Mesendoderm (in vitro differentiated cells): ENCODE results near the gene NEGR1. TPM values are rescaled to one million over a fixed set of nuclear protein-coding genes. Genes with fewer than 3 reads are reported as not detected.

Experiments
- small RNA-seq: library from polyadenylated mRNA; stranded (forward); fragments of <200 nt; extraction: miRNeasy Mini kit (QIAGEN cat#:217004); gene quantifications from one replicate; pipeline ENCODE3, GENCODE V24; 2013; ENCODE audit not compliant: insufficient read depth

The NEGR1 gene

Small RNA genes within 50 kb of the gene (small RNA-seq; reads per million reads assigned to genes)
- gene AL358453.1 (not detected), gene AL359821.1 (not detected)
